ENCODE results near the gene SH3GL3.

- TF ChIP-seq HOXB13 (CRISPR knock-in tag; IDR thresholded peaks at IDR 0.05; ENCODE audit: low read depth) = no peak
- no peak for TF ChIP-seq CTCF (IDR thresholded peaks at IDR 0.05)
- TF ChIP-seq NR3C1 (IDR thresholded peaks at IDR 0.05) = no peak
- no peak for TF ChIP-seq EP300 (IDR thresholded peaks at IDR 0.05)
- TF ChIP-seq PHF8 (IDR thresholded peaks at IDR 0.05; ENCODE audit: borderline replicate concordance, low read depth) = no peak
- TF ChIP-seq MYC (IDR thresholded peaks at IDR 0.05; ENCODE audit: borderline replicate concordance, low read length) = no peak
- no peak for TF ChIP-seq EHMT2 (IDR thresholded peaks at IDR 0.05; ENCODE audit: low read depth)
- TF ChIP-seq POLR2A (IDR thresholded peaks at IDR 0.05; ENCODE audit: low read length) = no peak
- no peak for TF ChIP-seq CHD2 (IDR thresholded peaks at IDR 0.05; ENCODE audit: low read length, partially characterized antibody)
- no peak for TF ChIP-seq KDM1A (IDR thresholded peaks at IDR 0.05; ENCODE audit: low read depth)
- TF ChIP-seq HOXA7 (CRISPR knock-in tag; IDR thresholded peaks at IDR 0.05) = no peak
- TF ChIP-seq JUNB (IDR thresholded peaks at IDR 0.05) = no peak
- no peak for TF ChIP-seq CHD4 (IDR thresholded peaks at IDR 0.05; ENCODE audit: borderline replicate concordance)
- no peak for TF ChIP-seq PBX3 (IDR thresholded peaks at IDR 0.05)
These were observed 42.5 kb downstream of the SH3GL3 start for GRCh38 chr15:83489690-83490089.
